Transverse colon (tissue), 4 donors: ENCODE measurements around the gene AGT. TPM values are rescaled to one million over a fixed set of nuclear protein-coding genes. Genes with fewer than 3 reads are reported as not detected.
A peak's percentile ranks its signal among the peaks of the same experiment; 100 is the strongest.

Experiments
- DNase-seq: peaks from one replicate; pipeline ENCODE4 v3.0.0-alpha.2; 2019
- H3K27ac ChIP-seq, 4 donors: fragments of 200-600 bp; sonication (generic); 2 replicates each; pipeline ENCODE4 v1.5.1; 2016 to 2018; ENCODE audit warnings: inconsistent platforms in 4 of 4
- H3K27me3 ChIP-seq: fragments of 200-600 bp; sonication (generic); 2 replicates; pipeline ENCODE4 v1.5.1; 2017; ENCODE audit warnings: inconsistent platforms
- H3K36me3 ChIP-seq, 4 donors: fragments of 200-600 bp; sonication (generic); 2 replicates each; pipeline ENCODE4 v1.5.1; 2017 to 2019; ENCODE audit warnings: inconsistent platforms in 4 of 4
- H3K4me1 ChIP-seq, 4 donors: fragments of 200-600 bp; sonication (generic); 2 replicates each; pipeline ENCODE4 v1.5.1; 2017 to 2020; ENCODE audit warnings: inconsistent platforms in 4 of 4
- H3K4me3 ChIP-seq, 4 donors: fragments of 200-600 bp; sonication (generic); 1 replicate in 1 of 4; 2 replicates in 3 of 4; pipeline versions ENCODE4 v1.5.1 to v1.6.1; 2017 to 2019; ENCODE audit warnings: inconsistent platforms in 4 of 4
- H3K9me3 ChIP-seq, 2 donors: fragments of 200-600 bp; sonication (generic); 2 replicates each; pipeline ENCODE4 v1.5.1; 2017 to 2019; ENCODE audit warnings: inconsistent platforms in 2 of 2
- CTCF ChIP-seq, 5 experiments: fragments of 200-600 bp in 3 of 5; fragments of 450-650 bp in 2 of 5; sonication (generic) in 3 of 5; IDR thresholded peaks; 1 replicate in 2 of 5; 2 replicates in 3 of 5; pipeline ENCODE4 v1.5.1; 2016 to 2017; ENCODE audit warnings: antibody characterized with exemption in 5 of 5, inconsistent platforms in 3 of 5, mild to moderate bottlenecking in 2 of 5, moderate library complexity in 1 of 5
- EP300 ChIP-seq: sonication (generic); formaldehyde crosslinking; IDR thresholded peaks from one replicate; pipeline ENCODE4 v1.6.1; 2017; ENCODE audit warnings: antibody characterized with exemption, low read depth
- POLR2A ChIP-seq: fragments of 450-650 bp; IDR thresholded peaks from one replicate; pipeline ENCODE4 v1.6.1; 2016; ENCODE audit warnings: antibody characterized with exemption, mild to moderate bottlenecking, moderate library complexity
- POLR2AphosphoS5 ChIP-seq, 3 donors: sonication (generic); formaldehyde crosslinking; IDR thresholded peaks; one replicate each; pipeline ENCODE4 v1.6.1; 2016; ENCODE audit warnings: antibody characterized with exemption in 3 of 3
- WGBS, 2 donors: methylation state at CpG; one replicate each; pipeline ENCODE4 v1.1.5; 2018; ENCODE audit warnings: low coverage in 1 of 2; 5-methylcytosine and 5-hydroxymethylcytosine counted together
- in situ Hi-C, 4 donors: fragments of 200-750 bp; cut with MboI; loops; one replicate each; pipeline versions ENCODE4 v1.15.0 to v1.15.1; 2017; ENCODE audit warnings: low sequenced_read_pairs in 3 of 4, low pct_ligation_motif_present in 1 of 4, low pct_unique_long_range_greater_than_20kb in 1 of 4
- intact Hi-C: fragments of 100-400 bp; cut with DNase I; formaldehyde crosslinking; loops from one replicate; pipeline ENCODE4 v1.15.1; 2023; ENCODE audit warnings: low total_unique reads
- total RNA-seq, 4 donors: library from RNA; depleted of rRNA; stranded (reverse); fragments of >200 nt; gene quantifications; one replicate each; pipeline ENCODE4 v1.1.0, GENCODE V29; 2016

Gene AGT
- total RNA-seq, 4 donors from 2014 or later = 0.60 to 1.7 (median 0.90) TPM

- 56 to 62% methylated on average over 3 to 16 of the region's 16 CpGs for WGBS, 2 donors
- peaks cover 0 to 18% (median 8%) of the 10 kb centered on the region in 4 donors for H3K4me1 ChIP-seq
- no peaks in the 10 kb centered on the region for H3K36me3 ChIP-seq
- H3K27ac ChIP-seq = peak overlapping the region; percentile 44 to 67 (median 59)
- H3K27me3 ChIP-seq = no peaks in the 10 kb centered on the region
- no peaks in the 10 kb centered on the region for H3K9me3 ChIP-seq
- DNase-seq = peak; percentile 89
- intact Hi-C loops (no loop called here), in situ Hi-C loops (no loop called here)
- H3K4me3 ChIP-seq = no peak overlapping the region
- TF ChIP-seq EP300 = peak; percentile 29
- TF ChIP-seq POLR2A = peak; percentile 23
- no peak for TF ChIP-seq CTCF (IDR thresholded peaks at IDR 0.05)
- peak in 2 of 3 donors; percentile 43 to 63 for TF ChIP-seq POLR2AphosphoS5 (IDR thresholded peaks at IDR 0.05)
These were observed 5.0 kb downstream of the AGT start for GRCh38 chr1:230708631-230709580.

- in situ Hi-C loops (no loop called here), intact Hi-C loops (no loop called here)
- Histone ChIP-seq H3K27me3 (no peaks in the 10 kb centered on the region), H3K4me1 (peaks cover 0 to 12% (median 4%) of the 10 kb centered on the region in 4 donors), H3K36me3 (no peaks in the 10 kb centered on the region), H3K9me3 (no peaks in the 10 kb centered on the region), H3K27ac (peak overlapping the region in 1 of 4 donors; percentile 28), H3K4me3 (no peak overlapping the region)
- TF ChIP-seq POLR2A (no peak), CTCF (IDR thresholded peaks at IDR 0.05) (no peak), EP300 (no peak), POLR2AphosphoS5 (IDR thresholded peaks at IDR 0.05) (no peak)
- DNase-seq = no peak
- WGBS, 2 donors = 69 to 83% methylated on average over 4 to 22 of the region's 22 CpGs
These were observed 5.9 kb downstream of the AGT start for GRCh38 chr1:230707732-230708630.

GRCh38 chr1:230706887-230707731 is 6.8 kb downstream of the AGT start:
- in situ Hi-C loops (no loop called here), intact Hi-C loops (no loop called here)
- no peak overlapping the region for H3K27ac ChIP-seq
- no peak for DNase-seq
- peaks cover 0 to 12% (median 4%) of the 10 kb centered on the region in 4 donors for H3K4me1 ChIP-seq
- TF ChIP-seq CTCF (IDR thresholded peaks at IDR 0.05) (no peak), POLR2A (no peak), EP300 (no peak), POLR2AphosphoS5 (IDR thresholded peaks at IDR 0.05) (no peak)
- H3K27me3 ChIP-seq = no peaks in the 10 kb centered on the region
- no peaks in the 10 kb centered on the region for H3K9me3 ChIP-seq
- H3K36me3 ChIP-seq = no peaks in the 10 kb centered on the region
- H3K4me3 ChIP-seq = no peak overlapping the region
- WGBS, 2 donors = 88% methylated on average over 19 of the region's 20 CpGs; no CpG with 5 or more reads in 1 of the 2 donors
